Measurements from ENCODE around the gene CTXN1. TPM values are rescaled to one million over a fixed set of nuclear protein-coding genes. Genes with fewer than 3 reads are reported as not detected.

The CTXN1 gene
- total RNA-seq, 3 donors from 2014 or later (not counting 1 experiment from before 2014, with no cell fraction given), result 0.39 TPM; not detected in 2

DNA sequence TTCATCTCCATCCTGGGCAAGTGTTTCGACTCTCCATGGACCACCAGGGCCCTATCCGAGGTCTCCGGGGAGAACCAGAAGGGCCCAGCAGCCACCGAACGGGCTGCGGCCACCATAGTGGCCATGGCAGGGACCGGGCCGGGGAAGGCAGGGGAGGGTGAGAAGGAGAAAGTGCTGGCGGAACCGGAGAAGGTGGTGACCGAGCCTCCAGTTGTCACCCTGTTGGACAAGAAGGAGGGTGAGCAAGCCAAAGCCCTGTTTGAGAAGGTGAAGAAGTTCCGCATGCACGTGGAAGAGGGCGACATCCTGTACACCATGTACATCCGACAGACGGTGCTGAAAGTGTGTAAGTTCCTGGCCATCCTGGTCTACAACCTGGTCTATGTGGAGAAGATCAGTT lies 27.0 kb downstream of the CTXN1 start:
- Histone ChIP-seq H3K27me3 (ENCODE audit: control insufficient read depth, insufficient read depth, low read length) (no peaks in the 10 kb centered on the region), H3K4me1 (ENCODE audit: control insufficient read depth, insufficient read depth, low read length) (peaks cover 9% of the 10 kb centered on the region), H3K4me3 (ENCODE audit: low read length) (no peak overlapping the region), H3K9me3 (ENCODE audit: control insufficient read depth, insufficient read depth, low read length) (no peaks in the 10 kb centered on the region), H3K36me3 (ENCODE audit: control insufficient read depth, insufficient read depth, low read length) (no peaks in the 10 kb centered on the region), H3K27ac (ENCODE audit: low read length) (no peak overlapping the region)
- intact Hi-C loops (cut with micrococcal nuclease), result no loop called here
- H3K4me3 Mint-ChIP-seq, result no peak overlapping the region
- TF ChIP-seq CTCF (IDR thresholded peaks at IDR 0.05), result no peak
- H3K27ac Mint-ChIP-seq, result no peak overlapping the region
- peaks cover 0 to 8% of the 10 kb centered on the region in 2 donors for H3K27me3 Mint-ChIP-seq (ENCODE audit: low read depth in 2 of 2)
- 94% methylated on average over 16 of the region's 16 CpGs for WGBS (ENCODE audit: insufficient coverage)
- H3K4me1 Mint-ChIP-seq, result peaks cover 9 to 12% of the 10 kb centered on the region in 2 donors
- DNase-seq (no peak), ATAC-seq (no peak)
- H3K9me3 Mint-ChIP-seq, result no peaks in the 10 kb centered on the region
- no peaks in the 10 kb centered on the region for H3K36me3 Mint-ChIP-seq

GRCh38 chr19:7897292-7897691 lies 28.6 kb downstream of the CTXN1 start:
- Histone ChIP-seq H3K9me3 (ENCODE audit: control insufficient read depth, insufficient read depth, low read length) (no peaks in the 10 kb centered on the region), H3K4me3 (ENCODE audit: low read length) (no peak overlapping the region), H3K27me3 (ENCODE audit: control insufficient read depth, insufficient read depth, low read length) (no peaks in the 10 kb centered on the region), H3K4me1 (ENCODE audit: control insufficient read depth, insufficient read depth, low read length) (no peaks in the 10 kb centered on the region), H3K36me3 (ENCODE audit: control insufficient read depth, insufficient read depth, low read length) (no peaks in the 10 kb centered on the region), H3K27ac (ENCODE audit: low read length) (no peak overlapping the region)
- ATAC-seq, result no peak
- no peak overlapping the region for H3K4me3 Mint-ChIP-seq
- H3K4me1 Mint-ChIP-seq, result no peaks in the 10 kb centered on the region
- no peak for TF ChIP-seq CTCF (IDR thresholded peaks at IDR 0.05)
- H3K27ac Mint-ChIP-seq, result no peak overlapping the region
- DNase-seq, result no peak
- intact Hi-C loops (cut with micrococcal nuclease), result no loop called here
- no peaks in the 10 kb centered on the region for H3K36me3 Mint-ChIP-seq
- peaks cover 0 to 5% of the 10 kb centered on the region in 2 donors for H3K27me3 Mint-ChIP-seq (ENCODE audit: low read depth in 2 of 2)
- no peaks in the 10 kb centered on the region for H3K9me3 Mint-ChIP-seq
- WGBS (ENCODE audit: insufficient coverage), result 90% methylated on average over 11 of the region's 11 CpGs

GRCh38 chr19:7895565-7895964 lies 30.4 kb downstream of the CTXN1 start:
- Mint-ChIP-seq H3K36me3 (no peaks in the 10 kb centered on the region), H3K9me3 (no peaks in the 10 kb centered on the region), H3K27ac (no peak overlapping the region), H3K27me3 (ENCODE audit: low read depth in 2 of 2) (peaks cover 0 to 5% of the 10 kb centered on the region in 2 donors), H3K4me3 (no peak overlapping the region), H3K4me1 (no peaks in the 10 kb centered on the region)
- 84% methylated on average over 13 of the region's 13 CpGs for WGBS (ENCODE audit: insufficient coverage)
- no peaks in the 10 kb centered on the region for H3K36me3 ChIP-seq (ENCODE audit: control insufficient read depth, insufficient read depth, low read length)
- no peak for ATAC-seq
- no peak overlapping the region for H3K4me3 ChIP-seq (ENCODE audit: low read length)
- no peak overlapping the region for H3K27ac ChIP-seq (ENCODE audit: low read length)
- no peaks in the 10 kb centered on the region for H3K4me1 ChIP-seq (ENCODE audit: control insufficient read depth, insufficient read depth, low read length)
- DNase-seq, result no peak
- H3K9me3 ChIP-seq (ENCODE audit: control insufficient read depth, insufficient read depth, low read length), result no peaks in the 10 kb centered on the region
- intact Hi-C loops (cut with micrococcal nuclease), result no loop called here
- no peaks in the 10 kb centered on the region for H3K27me3 ChIP-seq (ENCODE audit: control insufficient read depth, insufficient read depth, low read length)
- no peak for TF ChIP-seq CTCF (IDR thresholded peaks at IDR 0.05)

DNA sequence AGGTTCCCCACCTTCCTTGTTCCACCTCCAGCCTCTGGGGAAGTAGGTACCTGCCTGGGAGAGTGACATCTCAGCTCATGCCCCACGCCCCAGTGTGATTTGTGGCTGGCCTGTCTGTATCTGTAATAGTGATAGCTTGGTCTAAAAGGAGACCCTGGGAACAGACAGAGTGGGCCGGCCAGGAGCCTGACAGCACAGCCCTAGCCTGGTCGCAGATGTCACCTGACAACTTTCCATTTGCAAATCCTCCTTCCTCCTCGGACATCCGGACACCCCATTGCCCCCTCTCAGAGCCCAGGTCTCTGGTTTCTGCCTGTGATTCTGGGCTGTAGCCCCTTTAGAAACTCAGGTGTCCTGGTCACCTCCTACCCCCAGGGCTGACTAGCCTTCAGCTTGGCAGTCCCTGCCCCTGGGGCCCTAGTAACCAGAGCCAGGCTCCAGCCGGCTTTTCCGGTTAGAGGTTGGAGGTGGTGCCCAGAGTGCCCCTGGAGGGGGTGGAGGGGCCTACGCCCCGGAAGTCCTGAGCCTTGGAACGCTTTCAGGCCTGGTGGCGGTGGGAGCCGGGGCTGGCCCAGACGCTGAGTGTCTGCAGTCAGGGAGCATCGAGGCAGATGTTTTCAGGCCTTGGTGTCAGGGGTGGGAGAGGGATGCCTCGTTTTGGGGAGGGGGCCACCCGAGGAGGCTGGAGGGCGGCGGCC lies 31.2 kb downstream of the CTXN1 start:
- Histone ChIP-seq H3K4me3 (ENCODE audit: low read length) (no peak overlapping the region), H3K9me3 (ENCODE audit: control insufficient read depth, insufficient read depth, low read length) (no peaks in the 10 kb centered on the region)

More for the DNA sequence above, 31.2 kb downstream of the CTXN1 start:
- no peak for ATAC-seq
- H3K4me3 Mint-ChIP-seq, result no peak overlapping the region
- intact Hi-C loops (cut with micrococcal nuclease), result no loop called here
- no peaks in the 10 kb centered on the region for H3K36me3 ChIP-seq (ENCODE audit: control insufficient read depth, insufficient read depth, low read length)
- no peak for DNase-seq
- no peak overlapping the region for H3K27ac Mint-ChIP-seq
- TF ChIP-seq CTCF (IDR thresholded peaks at IDR 0.05), result no peak
- H3K27ac ChIP-seq (ENCODE audit: low read length), result no peak overlapping the region
- no peaks in the 10 kb centered on the region for H3K27me3 ChIP-seq (ENCODE audit: control insufficient read depth, insufficient read depth, low read length)
- peaks cover 0 to 5% of the 10 kb centered on the region in 2 donors for H3K27me3 Mint-ChIP-seq (ENCODE audit: low read depth in 2 of 2)
- no peaks in the 10 kb centered on the region for H3K4me1 Mint-ChIP-seq
- H3K9me3 Mint-ChIP-seq, result no peaks in the 10 kb centered on the region
- H3K4me1 ChIP-seq (ENCODE audit: control insufficient read depth, insufficient read depth, low read length), result no peaks in the 10 kb centered on the region
- WGBS (ENCODE audit: insufficient coverage), result 70% methylated on average over 18 of the region's 18 CpGs
- H3K36me3 Mint-ChIP-seq, result no peaks in the 10 kb centered on the region

Data from natural killer cell (primary cell).